HG02759 (cell line): ENCODE measurements around the gene DPH2.

Experiments used
- ATAC-seq: cut with Tn5 transposase; IDR thresholded peaks from one replicate; pipeline ENCODE4 v1.9.1; 2021; ENCODE audit warnings: mild to moderate bottlenecking, moderate library complexity; ENCODE audit not compliant: unreplicated experiment

DPH2 gene

DNA sequence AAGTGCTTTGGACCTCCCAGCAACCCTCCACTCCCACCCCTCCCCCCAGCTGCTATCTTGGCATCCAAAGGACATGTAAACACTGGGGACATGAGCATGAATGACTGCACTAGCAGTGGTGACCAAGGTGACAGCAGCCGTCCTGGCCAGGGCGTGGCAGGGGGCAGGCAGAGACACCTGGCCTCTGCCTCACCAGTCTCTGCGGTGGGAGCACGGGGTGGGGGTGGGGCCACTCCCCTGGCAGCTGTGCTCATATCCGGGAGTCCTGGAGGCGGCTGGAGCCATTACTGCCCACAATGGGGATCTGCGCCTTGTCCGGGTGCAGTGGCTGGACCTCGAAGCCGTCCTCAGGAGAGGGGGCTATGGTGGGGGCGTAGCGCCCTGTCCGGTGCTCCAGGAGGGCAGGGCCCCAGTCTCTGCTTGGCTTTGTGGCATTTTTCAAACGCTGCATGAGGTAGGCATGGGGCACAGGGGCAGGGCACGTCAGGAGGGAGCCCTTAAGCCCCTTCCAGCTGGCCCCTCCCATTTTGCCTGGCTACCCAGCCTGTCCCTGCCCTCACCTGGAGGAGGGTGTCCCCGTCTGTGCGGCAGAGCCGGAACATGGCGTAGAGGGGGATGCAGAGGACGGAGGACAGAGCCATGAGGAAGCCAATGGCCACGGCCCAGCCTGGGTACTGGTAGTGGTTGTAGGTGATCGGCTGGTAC lies 27.6 kb downstream of the DPH2 start:
- no peak for ATAC-seq

DNA sequence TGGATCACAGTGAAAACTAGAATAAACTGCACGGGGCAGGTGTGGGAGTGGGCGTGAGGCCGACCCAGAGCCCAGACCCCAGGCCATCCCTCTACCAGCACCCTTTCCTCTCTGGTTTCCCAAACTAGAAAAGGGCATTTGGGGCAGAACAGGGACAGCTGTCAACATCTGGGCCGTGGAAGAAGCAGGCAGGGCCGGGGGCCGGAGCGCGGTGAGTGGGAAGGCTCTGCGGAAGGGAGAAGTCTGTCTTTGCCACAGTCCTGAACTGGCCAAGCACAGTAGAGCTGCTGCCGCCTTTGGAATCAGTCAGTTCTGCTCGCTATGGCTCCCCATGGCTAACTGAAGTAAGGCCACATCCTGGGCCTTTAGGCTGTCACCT lies 28.2 kb downstream of the DPH2 start:
- no peak for ATAC-seq

- ATAC-seq = no peak
Measured at GRCh38 chr1:43999455-43999854, 29.6 kb downstream of the DPH2 start.

GRCh38 chr1:44000122-44000665 lies 30.4 kb downstream of the DPH2 start:
- ATAC-seq = no peak

DNA sequence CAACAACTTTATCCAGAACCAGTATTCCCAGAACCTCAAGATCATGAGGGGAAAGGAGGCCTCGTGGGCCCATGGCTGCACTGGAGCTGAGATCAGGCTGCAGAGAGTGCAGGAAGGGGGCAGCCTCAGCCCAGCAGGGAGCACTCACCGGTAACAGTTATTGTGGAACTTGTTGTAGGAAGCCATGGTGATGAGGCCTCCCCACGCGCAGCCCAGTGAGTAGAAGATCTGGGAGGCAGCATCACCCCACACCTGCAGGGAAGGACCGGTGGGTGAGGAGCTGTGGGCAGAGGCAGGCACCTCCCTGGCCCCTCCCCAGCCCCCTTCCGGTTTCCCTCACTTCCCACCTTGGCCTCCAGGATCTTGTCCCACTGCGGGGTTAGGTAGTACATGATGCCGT lies 32.4 kb downstream of the DPH2 start:
- no peak for ATAC-seq

GRCh38 chr1:44002606-44003157 lies 32.9 kb downstream of the DPH2 start:
- ATAC-seq = no peak

- ATAC-seq = no peak
Measured at GRCh38 chr1:44008259-44008658, 38.4 kb downstream of the DPH2 start.

DNA sequence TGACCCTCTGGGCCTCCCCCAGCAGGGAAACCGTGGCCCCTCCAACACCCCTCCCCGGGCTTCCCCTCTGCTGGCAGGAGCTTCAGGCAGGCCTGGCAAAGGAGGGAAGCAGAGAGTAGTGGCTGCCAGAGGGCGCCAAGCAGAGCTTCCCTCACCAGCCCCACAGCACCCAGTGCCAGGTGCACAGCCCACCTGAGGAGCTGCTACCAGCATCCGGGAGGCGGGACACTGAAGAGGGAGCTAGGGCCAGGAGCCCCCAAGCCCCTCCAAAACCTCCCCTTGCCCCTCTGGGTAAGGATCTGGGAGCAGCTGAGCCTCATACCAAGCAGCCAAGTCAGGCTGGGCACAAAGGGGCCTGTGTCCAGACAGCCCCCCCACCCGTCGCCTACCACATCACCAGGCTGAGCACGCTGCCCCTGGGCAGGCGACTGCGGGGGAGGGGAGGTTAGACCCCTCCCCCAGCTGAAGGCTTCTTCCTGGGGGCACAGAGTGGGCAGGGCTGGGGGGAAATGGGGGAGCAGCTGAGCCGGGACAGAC lies 41.2 kb downstream of the DPH2 start:
- no peak for ATAC-seq

DNA sequence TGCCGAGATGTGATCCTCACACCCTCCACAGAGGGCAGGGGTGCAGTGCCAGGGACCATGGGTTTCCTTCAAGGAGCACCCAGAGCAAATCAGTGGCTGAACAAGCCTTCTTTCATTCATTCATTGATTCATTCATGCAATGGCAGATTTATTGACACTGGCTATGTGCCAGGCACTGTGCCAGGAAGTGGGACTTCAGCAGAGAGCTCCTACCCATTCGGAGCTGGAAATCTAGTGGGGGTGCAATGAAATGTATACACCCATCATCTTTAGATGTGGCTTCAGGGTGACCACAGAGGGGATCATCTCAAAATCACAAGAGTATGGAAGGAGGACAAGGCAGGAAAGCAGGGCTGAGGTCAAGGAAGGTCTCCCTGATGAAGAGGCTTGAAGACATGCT lies 42.6 kb downstream of the DPH2 start:
- no peak for ATAC-seq

- ATAC-seq = no peak
Measured at GRCh38 chr1:44012941-44013609, 43.3 kb downstream of the DPH2 start.

GRCh38 chr1:44013949-44014348 lies 44.1 kb downstream of the DPH2 start:
- ATAC-seq = no peak

- no peak for ATAC-seq
Measured at GRCh38 chr1:44014365-44015104, 44.7 kb downstream of the DPH2 start.

GRCh38 chr1:44015206-44015605 lies 45.4 kb downstream of the DPH2 start:
- no peak for ATAC-seq

- no peak for ATAC-seq
Measured at GRCh38 chr1:44016041-44016889, 46.5 kb downstream of the DPH2 start.

DNA sequence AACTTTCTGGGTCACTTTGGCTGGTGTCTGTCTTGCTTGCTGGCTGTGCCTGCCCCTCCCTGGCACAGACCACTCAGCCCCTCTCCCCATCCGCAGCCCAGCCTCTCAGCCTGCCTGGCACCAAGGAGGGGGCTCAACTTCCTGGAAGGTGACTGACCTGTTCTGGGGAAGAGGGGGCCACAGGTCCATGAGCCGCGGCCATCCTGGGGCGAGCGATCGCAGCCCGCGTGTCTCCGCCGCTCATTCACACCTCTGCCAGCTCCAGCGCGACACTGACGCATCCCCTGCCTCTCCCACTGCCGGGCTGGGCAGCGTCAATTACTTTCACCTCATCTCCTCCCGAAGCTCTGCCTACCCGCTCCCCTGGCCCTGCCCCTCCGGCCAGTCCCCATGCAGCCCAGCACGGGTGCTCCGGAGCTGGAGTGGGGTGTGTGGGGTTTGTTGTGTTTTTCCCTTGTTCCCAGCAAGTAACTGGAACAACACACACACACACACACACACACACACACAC lies 47.1 kb downstream of the DPH2 start:
- no peak for ATAC-seq

DNA sequence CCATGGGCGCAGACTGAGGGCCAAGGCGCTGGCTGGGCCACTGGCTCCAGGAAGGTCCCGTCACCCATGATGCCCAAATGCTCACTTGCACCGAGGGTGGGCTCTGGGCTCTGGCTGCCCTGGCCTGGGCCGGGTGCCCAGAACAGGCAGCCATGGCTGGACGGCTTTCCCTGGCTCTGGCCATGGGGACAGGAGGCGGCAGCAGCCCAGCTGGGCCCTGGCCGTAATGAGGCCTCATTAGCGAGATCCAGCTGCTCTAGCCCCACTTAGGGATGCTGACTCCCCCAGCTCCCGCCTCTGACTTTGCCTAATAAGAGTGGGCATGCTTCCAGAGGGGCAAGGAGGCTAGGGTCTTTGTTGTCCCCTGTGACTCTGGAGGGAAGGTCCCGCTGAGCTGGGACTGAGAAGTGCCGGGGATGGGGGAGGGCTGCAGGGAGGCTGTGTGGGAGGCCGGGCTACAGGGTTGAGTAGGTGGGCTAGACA lies 49.7 kb downstream of the DPH2 start:
- no peak for ATAC-seq

GRCh38 chr1:44020464-44020863 lies 50.7 kb downstream of the DPH2 start:
- ATAC-seq = no peak

GRCh38 chr1:44021156-44021555 lies 51.3 kb downstream of the DPH2 start:
- ATAC-seq = no peak

DNA sequence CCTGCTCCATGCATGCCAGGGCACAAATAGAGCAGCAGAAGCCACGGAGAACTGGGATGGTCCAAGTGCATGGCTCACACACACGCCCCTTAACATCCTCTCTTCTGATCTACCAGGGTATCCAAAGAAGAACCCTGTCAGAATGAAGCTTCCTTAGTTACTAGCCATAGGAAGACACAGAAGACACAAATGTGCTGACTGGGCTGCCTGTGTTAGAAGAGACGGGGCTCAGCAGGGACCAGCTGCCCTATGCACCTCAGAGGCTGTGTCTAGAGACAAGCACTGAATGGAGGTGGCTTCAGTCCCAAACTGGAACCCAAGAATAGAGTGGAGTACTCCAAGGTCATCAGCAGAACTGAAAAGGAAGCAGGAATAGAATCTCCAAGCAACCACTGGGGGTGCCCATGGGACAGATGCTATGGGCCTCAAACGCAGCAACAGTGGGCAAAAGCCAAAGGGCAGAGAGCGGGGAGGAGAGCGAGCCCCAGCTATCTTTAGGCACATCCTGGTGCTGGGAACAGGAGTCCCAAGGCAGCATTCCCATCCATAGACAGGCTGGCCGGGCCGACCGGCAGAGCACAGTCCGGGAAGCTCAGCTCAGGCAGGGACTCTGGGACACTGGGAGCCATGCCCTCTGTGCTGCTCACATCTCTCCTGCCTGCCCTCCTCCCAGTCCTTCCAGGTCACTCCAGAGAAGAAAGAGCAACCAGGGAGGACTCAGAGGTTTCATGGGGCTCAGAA lies 51.9 kb downstream of the DPH2 start:
- no peak for ATAC-seq
